ENCODE measurements around the gene TBC1D9B.

TBC1D9B gene

GRCh38 chr5:179907556-179908324, at the start of gene TBC1D9B:
Gene TBC1D9B, minus strand, starts transcription at chr5:179907897. Its CDS starts 76 bp downstream, at chr5:179907821.
- peak; percentile 72 for DNase-seq

GRCh38 chr5:179955630-179956029, 47.9 kb upstream of the TBC1D9B start:
- no peak for DNase-seq

DNA sequence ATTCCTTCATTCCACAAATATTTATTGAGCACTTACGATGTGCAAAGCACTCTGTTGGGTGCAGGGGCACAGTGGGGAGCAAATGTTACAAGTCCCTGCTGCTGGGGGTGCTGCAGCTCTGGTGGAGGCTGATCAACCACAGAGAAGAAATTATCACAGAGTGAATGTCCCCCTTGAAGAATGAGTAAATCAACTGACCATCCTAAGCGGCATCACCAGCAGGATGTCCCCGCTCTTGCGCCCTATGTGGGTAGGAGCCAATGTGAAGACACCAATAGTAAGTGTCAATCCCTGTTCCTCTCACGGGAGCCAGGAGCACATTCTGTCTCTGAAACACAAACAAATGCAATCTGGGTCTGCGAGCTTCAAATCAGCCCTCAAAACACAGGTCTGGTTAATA, 47.4 kb upstream of the TBC1D9B start:
- no peak for DNase-seq

DNA sequence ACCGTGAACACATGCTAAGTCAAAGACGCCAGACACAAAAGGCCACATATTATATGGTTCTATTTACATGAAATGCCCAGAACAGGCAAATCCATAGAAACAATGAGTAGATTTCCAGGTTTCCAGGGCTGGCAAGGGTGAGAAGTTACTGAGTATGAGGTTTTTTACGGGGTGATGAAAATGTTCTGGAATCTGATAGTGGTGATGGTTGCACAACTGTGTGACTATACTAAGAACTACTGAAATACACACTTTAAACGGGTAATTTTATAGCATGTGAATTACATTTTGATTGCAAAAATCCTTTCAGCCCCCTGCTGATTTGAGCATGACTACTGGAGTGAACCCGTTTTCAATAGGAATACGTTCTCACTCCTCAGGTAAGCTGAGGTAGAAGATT, 46.7 kb upstream of the TBC1D9B start:
- DNase-seq = no peak

- no peak for DNase-seq
These were observed 46.3 kb upstream of the TBC1D9B start for GRCh38 chr5:179953987-179954386.

GRCh38 chr5:179936976-179937681, 29.4 kb upstream of the TBC1D9B start:
- no peak for DNase-seq

GRCh38 chr5:179930788-179931473, 23.2 kb upstream of the TBC1D9B start:
- DNase-seq = no peak

- no peak for DNase-seq
These were observed 20.1 kb upstream of the TBC1D9B start for GRCh38 chr5:179927824-179928223.

DNA sequence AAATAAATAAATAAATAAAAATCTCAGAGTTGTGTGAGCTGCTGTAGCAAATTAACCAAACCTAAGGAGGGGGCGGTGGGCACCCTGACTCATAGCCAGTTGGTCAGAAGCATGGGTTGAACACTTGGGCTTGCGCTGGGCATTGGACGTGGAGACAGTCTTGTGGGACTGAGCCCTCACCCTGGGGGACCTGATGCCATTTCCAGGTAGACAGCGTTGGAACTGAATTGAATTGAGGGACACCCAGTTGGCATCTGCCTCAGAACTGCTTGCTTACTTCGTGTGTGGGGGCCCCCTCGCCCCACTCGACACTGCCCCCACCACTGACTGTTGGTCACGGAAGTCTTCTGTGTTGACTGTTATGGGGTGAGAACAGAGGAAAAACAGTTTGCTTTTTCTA, 19.0 kb upstream of the TBC1D9B start:
- DNase-seq = no peak

DNA sequence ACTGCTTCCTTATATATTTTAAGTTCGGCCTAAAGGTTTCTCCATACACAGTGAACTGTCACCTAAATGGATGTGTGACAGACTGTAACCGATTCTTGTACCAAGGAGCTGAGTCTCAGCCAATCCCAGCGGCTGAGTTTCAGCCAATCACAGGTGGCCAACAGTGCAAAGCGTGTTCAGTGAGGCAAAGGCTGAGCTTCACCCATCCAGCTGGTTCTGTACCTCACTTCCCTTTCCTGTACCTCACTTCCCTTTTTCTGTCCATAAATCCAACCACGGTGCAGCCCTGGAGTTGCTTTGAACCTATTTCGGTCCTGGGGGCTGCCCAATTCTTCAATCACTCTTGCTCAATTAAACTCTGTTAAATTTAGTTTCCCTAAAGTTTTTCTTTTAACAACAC, 15.7 kb upstream of the TBC1D9B start:
- no peak for DNase-seq

DNA sequence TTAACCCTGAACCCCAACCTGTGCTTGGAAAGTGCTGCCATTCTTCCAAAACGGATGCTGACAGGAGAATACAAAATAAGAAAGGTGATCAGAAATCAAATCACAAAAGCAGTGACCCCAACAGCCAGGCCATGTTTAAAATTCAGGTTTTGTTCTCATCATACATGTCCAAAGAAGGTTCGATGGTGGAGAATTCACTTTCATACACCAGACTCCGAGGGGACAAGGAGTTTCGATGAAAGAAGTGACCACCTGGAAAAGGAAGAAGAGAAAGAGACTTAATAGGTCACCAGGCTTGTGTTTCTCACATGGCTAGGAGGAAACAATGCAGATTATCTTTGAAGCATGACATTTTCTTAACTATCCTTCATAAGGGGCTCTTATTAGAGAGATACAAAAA, 12.5 kb upstream of the TBC1D9B start:
- DNase-seq = no peak

DNA sequence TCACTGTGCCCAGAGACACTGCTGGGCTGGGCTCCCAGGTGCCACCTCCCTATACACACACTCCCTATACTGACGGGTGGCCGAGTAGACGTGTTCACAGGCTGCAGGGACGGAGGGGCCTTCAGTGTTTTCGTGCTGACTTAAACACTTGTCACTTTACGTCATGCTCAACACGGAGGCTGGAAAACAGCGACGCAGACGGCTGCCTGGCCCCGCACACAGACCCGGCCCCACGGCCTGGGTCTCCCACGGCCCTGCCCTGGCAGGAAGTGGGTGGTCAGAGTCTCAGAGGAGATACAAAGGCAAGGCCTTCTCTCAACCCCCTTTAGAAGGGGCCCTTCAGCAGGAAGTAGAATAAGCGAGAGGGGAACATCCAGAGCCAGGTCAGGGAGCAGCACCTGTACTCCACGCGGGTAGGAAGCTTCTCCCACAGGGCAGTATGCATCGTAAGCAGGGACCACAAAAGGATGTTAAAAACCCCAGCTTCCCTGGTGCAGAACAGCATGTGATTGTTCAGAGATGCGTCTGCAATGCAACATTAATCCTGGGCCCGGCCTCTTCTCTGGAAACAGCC, 11.9 kb upstream of the TBC1D9B start:
- no peak for DNase-seq

DNA sequence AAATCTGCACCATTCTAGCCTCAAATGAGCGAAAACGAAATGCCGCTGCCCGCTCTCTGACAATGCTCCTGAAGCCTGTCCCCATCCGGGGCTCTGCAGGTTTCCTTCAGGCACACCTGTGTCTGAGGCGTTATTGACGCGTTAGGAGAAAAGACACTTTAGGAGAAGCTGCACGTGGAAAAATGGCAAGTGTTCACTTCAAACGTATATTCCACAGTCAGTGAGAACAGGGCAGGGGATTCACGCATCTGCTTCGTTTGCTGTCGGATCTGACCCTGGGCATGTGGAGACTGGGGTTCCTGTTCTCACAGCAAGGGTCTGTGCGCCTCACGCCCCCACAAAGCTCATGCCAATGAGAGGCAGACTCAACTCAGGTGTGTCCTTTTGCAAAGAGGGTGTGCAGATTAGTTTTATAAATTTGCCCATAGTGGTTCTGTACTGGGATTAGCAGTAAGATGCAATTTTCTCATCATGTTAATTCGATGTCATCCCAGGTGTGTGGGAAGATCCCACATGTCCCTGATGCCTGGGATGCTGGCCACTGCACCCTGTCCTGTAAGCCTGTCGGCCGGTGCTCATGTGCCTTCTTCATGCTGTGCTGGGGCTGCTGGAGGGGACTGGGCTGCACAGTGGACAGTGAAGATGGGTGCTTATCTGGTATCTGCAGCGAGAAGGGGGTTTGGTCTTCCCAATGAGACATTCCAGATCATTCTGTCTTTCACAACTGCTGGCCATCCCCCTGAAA, 11.2 kb upstream of the TBC1D9B start:
- DNase-seq = no peak

- DNase-seq = no peak
These were observed 8.8 kb upstream of the TBC1D9B start for GRCh38 chr5:179916523-179916922.

DNA sequence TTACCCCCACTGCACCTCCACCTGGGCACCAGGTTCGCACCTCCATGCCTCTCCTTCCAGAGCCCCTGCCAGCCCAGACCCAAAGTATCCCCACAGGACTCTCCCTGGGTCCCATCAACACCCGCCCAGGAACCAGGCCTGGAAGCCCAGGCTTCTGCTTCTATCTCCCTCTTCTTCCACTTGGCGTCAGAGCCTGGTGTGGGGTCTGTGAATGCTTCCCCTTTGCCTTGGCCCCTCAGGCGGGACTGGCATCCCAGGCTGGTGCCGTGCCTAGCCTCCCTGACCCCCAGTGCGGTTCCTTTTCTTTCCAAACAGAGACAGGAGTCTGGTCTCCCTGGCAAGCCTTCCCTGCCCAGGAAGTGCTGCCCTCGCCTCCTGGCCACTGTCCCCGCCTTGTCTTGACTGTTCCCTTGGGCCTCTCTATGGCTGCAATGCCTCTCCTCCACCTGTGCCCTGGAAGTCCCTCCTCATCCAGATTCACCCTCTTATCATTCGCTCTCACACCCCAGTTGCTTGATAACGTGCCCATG, 7.8 kb upstream of the TBC1D9B start:
- DNase-seq = no peak

DNA sequence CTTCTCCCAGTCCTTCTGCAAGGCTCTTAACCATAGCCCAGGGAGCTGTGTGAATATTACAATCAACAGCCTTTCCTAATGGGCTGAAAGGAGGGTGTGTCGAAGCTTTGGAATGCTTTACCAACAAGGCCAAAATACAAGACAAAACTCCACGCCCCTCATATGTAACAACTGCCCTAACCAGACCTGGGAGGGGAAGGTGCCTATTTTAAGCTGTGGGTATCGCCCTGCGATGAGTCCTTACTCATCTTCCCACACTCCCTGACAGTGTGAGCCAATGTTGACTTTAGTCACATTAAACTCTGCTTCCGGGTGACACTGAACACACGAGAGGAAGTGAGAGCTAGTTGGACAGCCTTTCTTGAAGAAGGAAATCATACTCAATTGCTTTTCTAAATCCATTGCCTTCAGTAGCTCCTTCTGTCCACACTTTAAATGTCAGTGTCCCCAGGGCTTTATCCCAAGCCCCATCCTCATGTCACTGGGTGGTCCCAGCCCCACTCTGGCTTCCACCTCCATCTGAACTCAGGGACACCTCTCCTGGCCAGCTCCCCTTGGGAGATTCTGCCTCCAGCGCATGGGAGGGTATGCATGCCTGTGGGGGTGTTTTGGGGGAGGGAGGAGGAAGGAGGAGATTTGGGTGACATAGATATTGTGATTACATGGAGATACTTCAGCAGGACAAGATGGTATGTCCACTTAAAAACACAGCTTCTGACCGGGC, 6.5 kb upstream of the TBC1D9B start:
- no peak for DNase-seq

DNA sequence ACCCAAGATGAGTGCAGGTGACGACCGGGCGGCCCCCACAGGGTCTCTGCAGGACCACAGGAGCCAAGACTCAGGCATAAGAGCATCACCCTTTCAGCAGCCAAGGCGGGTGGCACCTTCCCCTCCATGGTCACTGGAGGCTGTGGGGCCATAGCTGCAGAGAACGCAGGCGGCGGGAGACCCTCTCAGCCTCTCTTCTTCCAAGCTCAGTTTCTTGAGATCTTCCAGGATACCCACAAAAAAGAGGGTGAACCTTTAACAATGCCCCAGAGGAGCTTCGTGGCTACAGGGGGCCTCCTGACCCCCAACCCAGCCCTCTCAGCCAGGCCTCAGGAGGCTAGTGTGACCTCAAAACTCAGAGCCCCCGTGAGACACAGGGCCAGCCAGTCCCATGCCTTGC, 5.8 kb upstream of the TBC1D9B start:
- no peak for DNase-seq

GRCh38 chr5:179912951-179913350, 5.3 kb upstream of the TBC1D9B start:
- no peak for DNase-seq

- DNase-seq = no peak
These were observed 4.7 kb upstream of the TBC1D9B start for GRCh38 chr5:179912386-179912785.

DNA sequence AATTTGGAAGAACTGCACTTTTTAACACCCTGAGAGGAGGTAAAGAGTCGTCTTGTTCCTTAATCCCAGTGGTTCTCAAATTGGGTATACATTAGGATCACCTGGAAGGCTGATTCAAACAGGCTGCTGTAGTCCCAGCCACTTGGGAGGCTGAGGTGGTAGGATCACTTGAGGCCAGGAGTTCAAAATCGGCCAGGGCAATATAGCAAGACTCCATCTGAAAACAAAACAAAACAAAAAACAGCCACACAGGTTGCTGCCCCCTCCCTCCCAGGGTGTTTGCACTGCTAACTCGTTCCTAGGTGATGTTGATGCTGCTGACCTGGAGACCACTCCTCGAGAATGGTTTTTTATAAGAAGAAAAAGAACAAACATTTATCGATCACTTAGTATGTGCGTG, 1.5 kb upstream of the TBC1D9B start:
- no peak for DNase-seq

- no peak for DNase-seq
These were observed 831 bp upstream of the TBC1D9B start for GRCh38 chr5:179908528-179908927.

Measured in stimulated activated CD4-positive, alpha-beta T cell treated with anti-CD3 and anti-CD28 coated beads, Interleukin-4, amount 100 ng/mL, for 1 hour (primary cell).